Fibroblast of lung (primary cell): Measurements from ENCODE around the gene IKBIP. TPM values are rescaled to one million over a fixed set of nuclear protein-coding genes. Genes with fewer than 3 reads are reported as not detected.

Experiments used
- DNase-seq, 2 donors: peaks; one replicate each; pipeline versions ENCODE4 v3.0.0 to v3.0.0-alpha.2; 2010; ENCODE audit warnings: low read depth in 2 of 2
- H2AFZ ChIP-seq: 2 replicates; pipeline ENCODE4 v1.5.1; 2012; ENCODE audit warnings: low read length, control low read depth, inconsistent platforms
- H3K27ac ChIP-seq: 2 replicates; pipeline ENCODE4 v1.5.1; 2011; ENCODE audit warnings: low read length, control low read depth; ENCODE audit not compliant: insufficient read depth
- H3K27me3 ChIP-seq: 2 replicates; pipeline ENCODE4 v1.5.1; 2011; ENCODE audit warnings: mild to moderate bottlenecking, low read length; ENCODE audit not compliant: control insufficient read depth, insufficient read depth
- H3K36me3 ChIP-seq: 2 replicates; pipeline ENCODE4 v1.5.1; 2011; ENCODE audit warnings: low read length; ENCODE audit not compliant: control insufficient read depth, insufficient read depth
- H3K4me1 ChIP-seq: 2 replicates; pipeline ENCODE4 v1.5.1; 2011; ENCODE audit warnings: low read length; ENCODE audit not compliant: control insufficient read depth, insufficient read depth; ENCODE audit errors: extremely low read depth
- H3K4me2 ChIP-seq: 2 replicates; pipeline ENCODE4 v1.5.1; 2011; ENCODE audit warnings: low read length, control low read depth; ENCODE audit not compliant: insufficient read depth; ENCODE audit errors: extremely low read depth
- H3K4me3 ChIP-seq, 4 experiments: fragments of 200-600 bp in 1 of 4; sonication (generic) in 1 of 4; replicated peaks in 1 of 4; 2 replicates each; pipeline ENCODE4 v1.5.1; 2011 to 2016; ENCODE audit warnings: low read length in 4 of 4, low read depth in 3 of 4, mild to moderate bottlenecking in 3 of 4, control low read depth in 2 of 4, inconsistent platforms in 1 of 4, mixed read lengths in 1 of 4; ENCODE audit not compliant: insufficient read depth in 1 of 4; ENCODE audit errors: control extremely low read depth in 1 of 4
- H3K79me2 ChIP-seq: 2 replicates; pipeline ENCODE4 v1.5.1; 2012; ENCODE audit warnings: mild to moderate bottlenecking, low read length, inconsistent platforms; ENCODE audit not compliant: control insufficient read depth, insufficient read depth
- H3K9ac ChIP-seq: 2 replicates; pipeline ENCODE4 v1.5.1; 2011; ENCODE audit warnings: mild to moderate bottlenecking, low read length, control low read depth; ENCODE audit not compliant: insufficient read depth
- H3K9me3 ChIP-seq: 2 replicates; pipeline ENCODE4 v1.5.1; 2012; ENCODE audit warnings: low read depth, low read length; ENCODE audit not compliant: control insufficient read depth, insufficient read depth
- H4K20me1 ChIP-seq: 2 replicates; pipeline ENCODE4 v1.5.1; 2011; ENCODE audit warnings: low read length; ENCODE audit not compliant: control insufficient read depth, insufficient read depth; ENCODE audit errors: extremely low read depth
- CTCF ChIP-seq, 2 donors: IDR thresholded peaks in 1 of 2; conservative IDR thresholded peaks in 1 of 2; 1 replicate in 1 of 2; 2 replicates in 1 of 2; pipeline ENCODE4 v1.5.1; 2011 to 2012; ENCODE audit warnings: low read length in 2 of 2, control low read depth in 1 of 2, inconsistent platforms in 1 of 2, low read depth in 1 of 2, mild to moderate bottlenecking in 1 of 2
- EZH2 ChIP-seq: IDR thresholded peaks from 2 replicates; pipeline ENCODE4 v1.5.1; 2012; ENCODE audit warnings: low read length, control low read depth, mild to moderate bottlenecking; ENCODE audit errors: missing control alignments
- polyA plus RNA-seq, 2 donors: library from polyadenylated mRNA; depleted of rRNA in 1 of 2; stranded (reverse) in 1 of 2; unstranded in 1 of 2; fragments of >200 nt; gene quantifications; 2 replicates each; pipeline ENCODE4 v1.2.1, GENCODE V29; 2011 to 2012; ENCODE audit warnings: missing spikeins in 1 of 2
- total RNA-seq: library from RNA; depleted of rRNA; stranded (reverse); fragments of >200 nt; gene quantifications from 2 replicates; pipeline ENCODE4 v1.2.1, GENCODE V29; 2014

The IKBIP gene
- total and polyA plus RNA-seq, 2 donors (not counting 1 experiment from before 2014, with no cell fraction given) = 43.9 to 58.5 TPM

GRCh38 chr12:98671459-98671858, 26.9 kb upstream of the IKBIP start:
- Histone ChIP-seq H3K4me2 (no peak overlapping the region), H2AFZ (no peak overlapping the region), H3K4me3 (no peak overlapping the region), H3K36me3 (no peaks in the 10 kb centered on the region), H3K79me2 (no peaks in the 10 kb centered on the region), H3K9ac (no peak overlapping the region), H3K9me3 (no peaks in the 10 kb centered on the region), H4K20me1 (no peaks in the 10 kb centered on the region), H3K4me1 (no peaks in the 10 kb centered on the region), H3K27me3 (no peaks in the 10 kb centered on the region), H3K27ac (no peak overlapping the region)
- TF ChIP-seq EZH2 (no peak), CTCF (conservative IDR thresholded peaks at IDR 0.05 in 1 of 2, IDR thresholded peaks at IDR 0.05 in 1 of 2; ENCODE audit: low read depth in 1 of 2, low read length in 2 of 2) (no peak)
- DNase-seq = no peak

- no peak overlapping the region for H2AFZ ChIP-seq
- no peak overlapping the region for H3K9ac ChIP-seq
- no peak overlapping the region for H3K4me3 ChIP-seq
- no peak for DNase-seq
- H4K20me1 ChIP-seq = no peaks in the 10 kb centered on the region
- no peaks in the 10 kb centered on the region for H3K4me1 ChIP-seq
- H3K36me3 ChIP-seq = peaks cover 5% of the 10 kb centered on the region
- H3K4me2 ChIP-seq = no peak overlapping the region
- no peak overlapping the region for H3K27ac ChIP-seq
- H3K27me3 ChIP-seq = no peaks in the 10 kb centered on the region
- H3K9me3 ChIP-seq = no peaks in the 10 kb centered on the region
- H3K79me2 ChIP-seq = no peaks in the 10 kb centered on the region
- TF ChIP-seq EZH2 = no peak
- no peak for TF ChIP-seq CTCF (conservative IDR thresholded peaks at IDR 0.05 in 1 of 2, IDR thresholded peaks at IDR 0.05 in 1 of 2; ENCODE audit: low read depth in 1 of 2, low read length in 2 of 2)
These were observed 25.2 kb upstream of the IKBIP start for GRCh38 chr12:98669751-98670150.

- Histone ChIP-seq H4K20me1 (no peaks in the 10 kb centered on the region), H3K27me3 (no peaks in the 10 kb centered on the region), H3K4me3 (no peak overlapping the region), H3K36me3 (peaks cover 9% of the 10 kb centered on the region), H3K4me1 (no peaks in the 10 kb centered on the region), H3K9me3 (no peaks in the 10 kb centered on the region), H3K27ac (no peak overlapping the region), H3K4me2 (no peak overlapping the region), H2AFZ (no peak overlapping the region), H3K79me2 (no peaks in the 10 kb centered on the region), H3K9ac (no peak overlapping the region)
- DNase-seq = no peak
- no peak for TF ChIP-seq EZH2
- no peak for TF ChIP-seq CTCF (conservative IDR thresholded peaks at IDR 0.05 in 1 of 2, IDR thresholded peaks at IDR 0.05 in 1 of 2; ENCODE audit: low read depth in 1 of 2, low read length in 2 of 2)
These were observed 15.9 kb upstream of the IKBIP start for GRCh38 chr12:98660521-98660920.
